NCI-H1092 treated with DMSO at 0.1 percent for 48 hours (cell line): ENCODE measurements around the gene ADAMTSL1.

Experiments
- DNase-seq: peaks from one replicate; lab custom pipeline; 2025; lab: John Stamatoyannopoulos, UW

ADAMTSL1 gene

GRCh38 chr9:18550286-18550685 lies 76.3 kb downstream of the ADAMTSL1 start:
- DNase-seq, result no peak

GRCh38 chr9:18554244-18554643 lies 80.3 kb downstream of the ADAMTSL1 start:
- no peak for DNase-seq

- no peak for DNase-seq
These were observed 81.3 kb downstream of the ADAMTSL1 start for GRCh38 chr9:18555105-18555883.

GRCh38 chr9:18564018-18564880 lies 90.3 kb downstream of the ADAMTSL1 start:
- DNase-seq, result no peak

- no peak for DNase-seq
These were observed 92.2 kb downstream of the ADAMTSL1 start for GRCh38 chr9:18566121-18566520.

- peak; percentile 97 for DNase-seq
These were observed 95.0 kb downstream of the ADAMTSL1 start for GRCh38 chr9:18568973-18569372.

- DNase-seq, result no peak
These were observed 96.1 kb downstream of the ADAMTSL1 start for GRCh38 chr9:18569941-18570630.

GRCh38 chr9:18573021-18573556 lies 99.1 kb downstream of the ADAMTSL1 start:
- no peak for DNase-seq

GRCh38 chr9:18575686-18576085 lies 101.7 kb downstream of the ADAMTSL1 start:
- no peak for DNase-seq

GRCh38 chr9:18579536-18579935 lies 105.6 kb downstream of the ADAMTSL1 start:
- no peak for DNase-seq

GRCh38 chr9:18580151-18580550 lies 106.2 kb downstream of the ADAMTSL1 start:
- DNase-seq, result no peak

- no peak for DNase-seq
These were observed 112.0 kb downstream of the ADAMTSL1 start for GRCh38 chr9:18585996-18586395.

- no peak for DNase-seq
These were observed 114.0 kb downstream of the ADAMTSL1 start for GRCh38 chr9:18588002-18588401.

GRCh38 chr9:18591261-18591660 lies 117.3 kb downstream of the ADAMTSL1 start:
- no peak for DNase-seq

GRCh38 chr9:18594837-18595236 lies 120.9 kb downstream of the ADAMTSL1 start:
- DNase-seq, result no peak

- peak; percentile 71 for DNase-seq
These were observed 121.6 kb downstream of the ADAMTSL1 start for GRCh38 chr9:18595597-18595996.

GRCh38 chr9:18596920-18597319 lies 123.0 kb downstream of the ADAMTSL1 start:
- no peak for DNase-seq

GRCh38 chr9:18598969-18599368 lies 125.0 kb downstream of the ADAMTSL1 start:
- DNase-seq, result no peak

GRCh38 chr9:18601026-18601425 lies 127.1 kb downstream of the ADAMTSL1 start:
- no peak for DNase-seq

GRCh38 chr9:18601956-18602355 lies 128.0 kb downstream of the ADAMTSL1 start:
- DNase-seq, result no peak

GRCh38 chr9:18604767-18605730 lies 131.1 kb downstream of the ADAMTSL1 start:
- DNase-seq, result no peak
